ENCODE measurements around the gene P2RX1. TPM values are rescaled to one million over a fixed set of nuclear protein-coding genes. Genes with fewer than 3 reads are reported as not detected.

Gene P2RX1
- total RNA-seq, 1 experiment from 2014 or later, result not detected

- Histone ChIP-seq H3K36me3 (ENCODE audit: low read depth) (no peaks in the 10 kb centered on the region), H3K27ac (peak overlapping the region; percentile 67), H3K4me1 (replicated peaks; ENCODE audit: insufficient read depth) (peaks cover 65% of the 10 kb centered on the region), H3K27me3 (ENCODE audit: insufficient read depth, low read depth) (no peaks in the 10 kb centered on the region), H3F3A (ENCODE audit: insufficient read depth, low read depth) (peaks cover 53% of the 10 kb centered on the region), H3K79me2 (ENCODE audit: low read depth) (peaks cover 24% of the 10 kb centered on the region), H3K4me3 (no peak overlapping the region), H3K9me2 (ENCODE audit: insufficient read depth) (no peaks in the 10 kb centered on the region), H3K4me2 (peak overlapping the region; percentile 92), H2AFZ (no peak overlapping the region), H4K20me1 (ENCODE audit: insufficient read depth) (no peaks in the 10 kb centered on the region), H3K9me3 (ENCODE audit: insufficient read depth, low read depth) (no peaks in the 10 kb centered on the region)
- intact Hi-C loops (cut with micrococcal nuclease; ENCODE audit: unreplicated experiment), result no loop called here
- DNase-seq, result no peak
- no TSS peak for BruUV-seq (replicated peaks)
- ChIA-PET CTCF (no interaction called here), POLR2A (ENCODE audit: unreplicated experiment) (interaction anchor here (0.5 kb wide), 1 partner anchor 44 kb away, joined by 5 read pairs; no protein-coding TSS in a partner anchor)
- TF ChIP-seq CTCF (conservative IDR thresholded peaks at IDR 0.05) (no peak), EZH2 (IDR thresholded peaks at IDR 0.05; ENCODE audit: low read depth) (no peak)
Observed at GRCh38 chr17:3887394-3887793, 28.9 kb downstream of the P2RX1 start.

GRCh38 chr17:3886776-3887175 lies 29.5 kb downstream of the P2RX1 start:
- no peaks in the 10 kb centered on the region for H3K9me2 ChIP-seq (ENCODE audit: insufficient read depth)
- no peaks in the 10 kb centered on the region for H4K20me1 ChIP-seq (ENCODE audit: insufficient read depth)
- no peak overlapping the region for H3K4me2 ChIP-seq
- H3K4me3 ChIP-seq, result no peak overlapping the region
- no peaks in the 10 kb centered on the region for H3K9me3 ChIP-seq (ENCODE audit: insufficient read depth, low read depth)
- peaks cover 24% of the 10 kb centered on the region for H3K79me2 ChIP-seq (ENCODE audit: low read depth)
- CTCF ChIA-PET, result no interaction called here
- peaks cover 53% of the 10 kb centered on the region for H3F3A ChIP-seq (ENCODE audit: insufficient read depth, low read depth)
- no peaks in the 10 kb centered on the region for H3K36me3 ChIP-seq (ENCODE audit: low read depth)
- POLR2A ChIA-PET (ENCODE audit: unreplicated experiment), result interaction anchor here (0.6 kb wide), 1 partner anchor 166 kb away, joined by 27 read pairs; no protein-coding TSS in a partner anchor
- no peak for DNase-seq
- BruUV-seq (replicated peaks), result no TSS peak
- TF ChIP-seq CTCF (conservative IDR thresholded peaks at IDR 0.05) (no peak), EZH2 (IDR thresholded peaks at IDR 0.05; ENCODE audit: low read depth) (no peak)
- no peak overlapping the region for H2AFZ ChIP-seq
- H3K27ac ChIP-seq, result no peak overlapping the region
- H3K27me3 ChIP-seq (ENCODE audit: insufficient read depth, low read depth), result no peaks in the 10 kb centered on the region
- H3K4me1 ChIP-seq (replicated peaks; ENCODE audit: insufficient read depth), result peaks cover 61% of the 10 kb centered on the region
- intact Hi-C loops (cut with micrococcal nuclease; ENCODE audit: unreplicated experiment), result no loop called here

GRCh38 chr17:3885970-3886369 lies 30.3 kb downstream of the P2RX1 start:
- Histone ChIP-seq H3K36me3 (ENCODE audit: low read depth) (no peaks in the 10 kb centered on the region), H3K9me2 (ENCODE audit: insufficient read depth) (no peaks in the 10 kb centered on the region), H2AFZ (no peak overlapping the region), H3F3A (ENCODE audit: insufficient read depth, low read depth) (peaks cover 44% of the 10 kb centered on the region), H3K27me3 (ENCODE audit: insufficient read depth, low read depth) (no peaks in the 10 kb centered on the region), H3K27ac (no peak overlapping the region), H3K4me2 (peak overlapping the region; percentile 30), H4K20me1 (ENCODE audit: insufficient read depth) (no peaks in the 10 kb centered on the region), H3K79me2 (ENCODE audit: low read depth) (peaks cover 24% of the 10 kb centered on the region), H3K4me1 (replicated peaks; ENCODE audit: insufficient read depth) (peaks cover 53% of the 10 kb centered on the region), H3K9me3 (ENCODE audit: insufficient read depth, low read depth) (no peaks in the 10 kb centered on the region), H3K4me3 (no peak overlapping the region)
- ChIA-PET POLR2A (ENCODE audit: unreplicated experiment) (no interaction called here), CTCF (no interaction called here)
- intact Hi-C loops (cut with micrococcal nuclease; ENCODE audit: unreplicated experiment), result no loop called here
- DNase-seq, result peak; percentile 26 to 57
- no TSS peak for BruUV-seq (replicated peaks)
- TF ChIP-seq CTCF (conservative IDR thresholded peaks at IDR 0.05) (no peak), EZH2 (IDR thresholded peaks at IDR 0.05; ENCODE audit: low read depth) (no peak)

Measured in PC-9 (cell line).